Hypothalamus (tissue), 51 donors: ENCODE measurements around the gene STK10.
"Not testable (repeated sequence)": the region's sequence is repeated elsewhere in the genome, so short reads cannot be mapped to it uniquely, and the experiment has no call there.

Source experiments
- DNase-seq, 51 donors: peaks; one replicate each; lab custom pipeline; 2025; lab: John Stamatoyannopoulos, UW

Gene STK10

DNA sequence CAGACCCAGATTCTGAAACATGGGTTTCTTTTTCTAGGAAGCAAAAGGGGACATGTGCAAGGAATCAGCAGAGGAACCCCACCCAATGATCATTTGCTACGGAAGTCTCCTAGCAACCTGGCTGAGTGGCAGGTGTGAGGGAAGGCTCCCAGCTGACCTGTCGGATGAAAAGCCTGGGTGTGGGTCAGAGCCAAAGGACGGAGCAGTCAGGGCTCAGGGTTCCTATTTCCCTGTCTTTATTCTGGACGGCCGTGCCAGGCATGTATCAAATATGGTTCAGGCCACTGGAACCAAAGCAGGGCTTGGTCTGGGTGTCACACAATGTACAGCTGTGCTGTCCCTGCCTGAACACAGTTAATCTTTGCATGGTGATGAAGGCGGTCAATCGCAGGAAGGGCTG is 20.1 kb downstream of the STK10 start:
- DNase-seq: no peak

DNA sequence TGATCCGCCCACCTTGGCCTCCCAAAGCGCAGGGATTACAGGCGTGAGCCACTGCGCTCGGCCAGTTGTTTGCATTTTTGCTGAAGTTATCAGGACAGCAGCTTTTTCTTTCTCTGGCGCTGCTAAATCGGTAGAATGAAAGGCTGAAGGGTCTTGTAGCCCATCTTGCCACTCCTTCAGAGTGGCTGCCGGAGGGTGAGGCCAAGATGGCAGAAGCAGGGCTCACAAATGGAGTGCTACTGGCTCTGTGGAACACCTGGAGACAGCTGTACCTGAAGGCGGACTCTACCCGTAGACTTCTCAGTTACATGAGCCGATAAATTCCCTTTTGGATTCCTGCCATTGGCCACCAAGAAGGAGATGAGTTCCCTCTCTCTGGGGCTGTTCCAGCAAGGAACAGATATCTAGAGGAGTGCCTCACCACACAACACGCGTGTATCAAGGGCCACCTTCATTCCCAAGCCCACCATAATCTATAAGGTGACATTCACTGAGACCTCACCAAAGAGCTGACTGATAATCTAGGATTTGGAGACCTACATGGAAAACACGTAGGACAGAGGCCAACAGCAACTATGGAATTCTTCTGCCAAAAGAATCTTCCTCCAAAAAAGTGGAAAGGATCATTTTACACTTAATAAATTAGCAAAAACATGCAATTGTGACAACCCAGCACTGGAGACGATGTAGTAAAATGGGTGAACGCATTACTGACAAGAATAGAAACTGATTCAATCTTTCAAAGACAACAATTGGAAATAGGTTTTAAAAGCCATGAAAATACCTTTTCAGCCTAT is 21.8 kb downstream of the STK10 start:
- no peak for DNase-seq

DNA sequence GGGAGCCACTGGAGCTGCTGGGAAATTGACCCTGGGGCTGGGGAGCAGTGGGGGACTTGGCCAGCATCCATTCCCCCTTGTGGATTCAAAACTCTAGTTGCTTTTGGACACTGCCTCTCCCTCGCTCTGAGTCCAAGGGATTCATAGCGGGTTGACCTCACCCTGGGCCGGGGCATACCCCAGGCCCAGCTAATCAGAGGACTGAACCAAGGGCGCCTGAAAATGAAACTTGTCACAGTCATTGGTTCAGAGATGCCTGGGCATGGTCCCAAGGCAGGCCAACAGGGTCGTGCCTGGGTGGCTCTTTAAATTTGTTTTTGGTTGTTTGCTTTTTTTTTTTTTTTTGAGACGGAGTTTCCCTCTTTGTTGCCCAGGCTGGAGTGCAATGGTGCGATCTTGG is 22.6 kb downstream of the STK10 start:
- no peak for DNase-seq

DNA sequence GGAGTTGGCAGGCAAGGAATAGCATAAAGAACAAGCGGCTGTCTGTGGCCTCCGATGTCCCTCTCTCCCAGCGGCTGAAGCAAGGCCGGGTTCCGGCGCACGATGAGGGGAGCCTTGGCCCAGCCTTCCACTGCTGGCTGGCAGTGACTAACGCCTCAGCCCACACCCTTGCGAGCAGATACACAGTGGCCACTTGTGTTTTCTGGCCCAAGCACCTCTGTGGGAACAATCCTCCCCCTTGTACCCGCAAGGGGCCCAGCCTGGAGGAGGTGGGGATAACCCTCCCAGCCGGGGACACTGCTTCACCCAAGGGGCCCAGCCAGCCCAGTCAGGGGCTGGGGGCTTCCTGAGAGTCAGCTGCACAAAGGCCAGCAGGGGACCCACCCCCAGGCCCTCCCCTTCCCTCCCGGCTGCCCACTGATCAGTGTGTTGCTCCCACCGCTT is 23.2 kb downstream of the STK10 start:
- DNase-seq: peak in 36 of 51 donors; percentile 14 to 83 (median 58)

DNA sequence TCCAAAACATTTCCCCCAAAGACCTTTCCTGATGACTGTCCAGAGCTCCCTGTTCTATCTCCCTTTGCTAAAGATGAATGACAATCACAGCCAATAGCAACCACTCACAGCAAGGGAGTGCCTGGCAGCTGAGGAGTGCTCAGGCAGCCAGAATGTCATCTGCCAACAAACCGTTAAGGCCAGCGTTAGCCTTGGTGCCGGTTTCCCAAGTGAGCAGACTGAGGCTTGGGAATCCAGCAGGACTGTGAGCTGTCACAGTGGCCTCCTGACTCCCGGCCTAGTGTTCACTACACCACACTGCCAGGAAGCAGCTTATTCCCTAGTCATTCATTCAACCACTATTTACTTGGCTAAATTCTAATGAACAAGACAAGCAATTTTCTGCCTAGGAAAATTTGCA is 24.7 kb downstream of the STK10 start:
- DNase-seq: peak in 28 of 51 donors; percentile 16 to 83 (median 50)

DNA sequence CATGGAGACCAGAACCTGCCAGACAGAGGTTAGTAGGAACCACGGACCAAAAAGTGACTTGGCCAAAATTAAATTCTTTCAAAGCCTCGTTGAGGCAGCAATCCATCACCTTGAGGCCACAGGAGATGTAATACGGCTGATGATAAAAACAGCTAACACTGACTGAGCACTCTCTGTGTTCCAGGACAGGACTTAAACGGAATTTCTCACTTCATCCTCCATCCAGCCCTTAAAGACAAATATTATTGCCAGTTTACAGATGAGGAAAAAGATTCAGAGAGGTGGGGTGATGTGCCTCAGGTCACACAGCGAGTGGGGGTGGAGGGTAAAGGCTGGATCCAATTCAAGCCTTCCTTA is 25.1 kb downstream of the STK10 start:
- no peak for DNase-seq

DNA sequence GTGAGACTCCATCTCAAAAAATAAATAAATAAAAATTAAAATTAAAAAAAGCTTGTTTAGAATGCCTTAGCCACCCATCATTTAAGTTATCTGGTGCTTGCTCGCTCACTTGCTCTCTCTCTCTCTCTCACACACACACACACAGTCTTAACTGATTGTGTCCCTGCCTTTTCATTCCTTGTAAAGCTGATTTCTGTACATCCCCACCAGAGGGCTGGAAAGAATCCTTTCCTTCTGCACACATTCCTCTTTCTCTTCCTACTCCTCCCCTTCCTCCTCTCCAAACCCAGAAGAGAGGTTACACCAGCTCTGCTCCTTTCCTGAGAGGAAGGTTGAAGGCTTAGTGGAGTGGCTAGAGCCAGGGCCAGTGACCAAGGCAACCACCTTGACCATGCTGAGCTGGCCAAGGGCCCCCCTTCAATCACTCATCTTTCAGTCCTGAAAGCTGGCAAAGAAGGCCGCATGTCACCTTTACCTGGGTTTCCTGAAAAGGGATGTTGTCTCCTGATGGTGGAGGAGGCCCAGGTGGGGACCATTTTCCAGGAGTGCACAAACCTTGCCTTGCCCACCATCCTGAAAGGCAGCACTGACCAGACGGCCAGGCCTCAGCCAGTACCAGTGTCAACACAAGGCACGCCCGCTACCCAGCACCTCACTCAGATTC is 25.6 kb downstream of the STK10 start:
- no peak for DNase-seq

DNA sequence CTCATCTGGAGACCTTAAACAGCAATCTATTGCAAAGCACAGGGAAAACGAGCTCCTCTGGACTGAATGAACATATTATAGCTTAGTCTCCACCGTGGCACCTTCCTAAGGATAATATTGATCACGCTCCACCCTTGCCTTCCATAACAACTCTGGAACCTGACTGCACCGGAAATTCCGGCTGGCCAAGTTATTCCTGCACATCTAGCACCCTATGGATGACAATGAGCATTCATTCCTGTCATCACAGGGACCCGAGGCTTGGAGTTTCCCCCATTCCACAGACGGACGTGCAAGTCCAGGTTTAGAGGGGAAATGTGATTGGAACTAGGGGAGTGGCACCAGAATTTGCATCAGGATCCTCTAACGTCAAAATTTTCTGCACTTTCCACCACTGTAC is 27.5 kb downstream of the STK10 start:
- no peak for DNase-seq

DNA sequence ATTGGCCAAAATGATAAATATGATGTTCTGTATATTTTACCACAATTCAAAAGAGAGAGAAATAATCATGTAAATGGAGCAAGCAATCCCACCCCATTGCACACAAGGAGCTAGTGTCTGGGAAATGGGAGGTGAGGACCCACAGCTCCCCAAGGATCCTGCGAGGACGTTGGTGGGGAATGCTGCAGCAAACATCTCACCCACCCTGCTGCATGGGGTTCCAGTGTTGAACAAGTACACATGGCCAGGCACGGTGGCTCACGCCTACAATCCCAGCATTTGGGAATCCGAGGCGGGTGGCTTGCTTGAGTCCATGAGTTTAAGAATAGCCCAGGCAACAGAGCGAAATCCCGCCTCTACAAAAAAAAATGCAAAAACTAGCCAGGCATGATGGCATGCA is 29.0 kb downstream of the STK10 start:
- DNase-seq: no peak

DNA sequence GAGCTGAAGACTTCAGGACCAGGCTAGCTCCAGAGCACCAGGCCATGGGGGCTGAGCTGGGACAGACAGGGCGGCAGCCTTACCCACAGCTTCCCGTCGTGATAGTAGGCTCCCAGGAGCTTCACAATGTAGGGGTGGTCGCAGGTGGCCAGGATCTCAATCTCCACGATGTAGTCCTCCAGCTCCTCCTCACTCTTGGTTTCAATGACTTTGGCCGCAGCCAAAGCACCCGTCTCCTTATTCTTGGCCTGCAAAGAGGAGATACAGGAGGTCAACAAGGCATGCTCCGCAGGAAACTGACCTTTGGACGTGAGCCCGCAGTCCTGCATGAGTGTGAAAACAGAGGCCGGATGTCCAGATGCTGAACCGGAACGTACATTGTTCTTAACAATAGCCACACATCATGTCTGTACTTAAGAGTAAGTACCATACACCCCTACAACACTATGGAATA is 31.5 kb downstream of the STK10 start:
- no peak for DNase-seq

DNA sequence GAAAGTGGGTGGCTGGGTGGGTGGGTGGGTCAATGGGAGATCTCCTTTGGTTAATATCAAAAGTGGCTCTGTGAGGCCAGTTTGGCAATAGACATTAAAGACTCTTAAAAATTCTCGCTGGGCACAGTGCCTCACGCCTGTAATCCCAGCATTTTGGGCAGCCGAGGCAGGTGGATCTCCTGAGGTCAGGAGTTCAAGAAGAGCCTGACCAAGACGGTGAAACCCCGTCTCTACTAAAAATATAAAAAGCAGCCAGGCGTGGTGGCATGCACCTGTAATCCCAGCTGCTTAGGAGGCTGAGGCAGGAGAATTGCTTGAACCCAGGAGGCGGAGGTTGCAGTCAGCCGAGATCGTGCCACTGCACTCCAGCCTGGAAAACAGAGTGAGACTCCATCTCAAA is 32.9 kb downstream of the STK10 start:
- not testable (repeated sequence) for DNase-seq

DNA sequence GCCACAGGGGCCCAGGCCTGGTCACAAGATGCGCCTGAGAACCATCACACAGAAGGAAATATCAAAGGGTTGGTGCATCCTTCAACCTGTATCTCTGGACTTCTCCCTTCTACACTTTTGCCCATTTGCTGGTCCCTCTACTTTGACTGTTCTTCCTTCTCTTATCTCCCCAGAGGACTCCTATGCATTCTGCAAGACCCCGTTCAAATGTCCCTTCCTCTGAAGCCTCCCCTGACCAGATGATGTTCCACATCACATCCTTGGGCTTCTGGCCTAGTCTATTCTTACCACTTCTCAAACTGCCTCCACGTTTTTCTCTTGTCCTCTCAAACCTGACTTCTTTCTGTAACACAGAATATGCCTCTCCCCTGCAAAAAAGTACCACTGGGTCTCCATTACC is 34.3 kb downstream of the STK10 start:
- DNase-seq: no peak

DNA sequence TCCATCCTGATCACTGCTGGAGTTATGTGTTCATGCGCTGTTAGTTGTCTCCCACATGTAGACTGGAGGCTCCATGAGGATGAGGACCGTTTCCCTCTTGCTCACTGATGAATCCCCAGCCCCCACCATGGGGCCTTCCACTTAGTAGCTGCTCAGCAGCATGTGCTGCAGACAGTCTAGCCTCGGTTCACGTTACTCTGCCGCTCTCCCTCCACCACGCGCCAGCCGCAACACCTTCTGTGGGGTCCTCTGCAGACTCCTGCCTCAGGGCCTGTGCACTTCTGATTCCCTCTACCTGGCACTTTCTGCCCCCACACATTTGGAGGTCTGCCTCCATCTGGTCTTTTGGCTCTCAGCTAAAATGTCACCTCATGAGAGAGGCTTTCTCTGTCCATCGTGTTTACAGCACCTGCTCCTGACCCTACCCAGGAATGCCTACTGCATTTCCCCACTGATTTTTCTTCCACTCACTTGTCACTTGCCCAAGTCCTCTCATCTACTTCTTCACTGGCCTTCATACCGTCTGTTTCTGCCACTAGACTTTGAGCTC is 36.3 kb downstream of the STK10 start:
- DNase-seq: no peak

DNA sequence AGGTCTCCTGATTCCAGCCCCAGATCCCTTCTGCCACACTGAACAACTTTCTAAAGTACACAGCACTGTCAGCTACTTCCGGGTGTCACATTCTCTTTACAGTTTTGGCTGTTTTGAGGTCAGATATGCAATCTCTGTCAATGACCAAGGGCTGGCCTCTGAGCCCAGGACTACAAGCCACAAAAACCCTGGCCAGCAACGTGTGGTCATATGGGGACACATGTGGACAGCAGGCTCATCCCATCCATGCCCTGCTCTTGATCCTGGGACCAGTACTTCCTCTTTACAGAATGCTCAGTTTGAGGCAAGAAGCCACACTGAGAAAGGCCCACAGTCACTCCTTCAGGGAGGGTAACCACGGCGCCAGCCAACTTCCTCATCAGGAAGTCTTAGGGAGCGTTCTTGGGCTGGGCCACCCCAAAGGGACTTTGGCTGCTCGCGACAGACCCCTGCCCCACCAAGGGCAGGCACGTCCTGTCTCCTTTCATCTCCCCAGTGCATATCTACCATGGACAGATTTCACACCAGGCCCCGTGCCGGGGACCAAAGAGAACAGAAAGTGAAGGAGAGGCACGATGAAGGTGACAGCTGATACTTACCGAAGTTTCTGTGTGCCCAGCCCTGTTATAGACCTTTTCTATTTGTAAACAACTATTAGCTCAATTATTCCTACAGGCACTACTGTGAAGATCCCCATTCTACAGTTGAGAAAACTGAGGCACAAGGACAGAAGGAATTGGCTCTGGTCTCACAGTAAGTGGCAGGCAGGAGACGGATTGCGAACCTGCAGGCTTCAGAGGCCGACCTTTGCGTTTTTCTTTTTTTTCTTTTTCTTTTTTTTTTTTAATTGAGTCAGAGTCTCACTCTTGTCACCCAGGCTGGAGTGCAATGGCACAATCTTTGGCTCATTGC is 37.3 kb downstream of the STK10 start:
- DNase-seq: peak in 15 of 51 donors; percentile 7 to 49 (median 26)

DNA sequence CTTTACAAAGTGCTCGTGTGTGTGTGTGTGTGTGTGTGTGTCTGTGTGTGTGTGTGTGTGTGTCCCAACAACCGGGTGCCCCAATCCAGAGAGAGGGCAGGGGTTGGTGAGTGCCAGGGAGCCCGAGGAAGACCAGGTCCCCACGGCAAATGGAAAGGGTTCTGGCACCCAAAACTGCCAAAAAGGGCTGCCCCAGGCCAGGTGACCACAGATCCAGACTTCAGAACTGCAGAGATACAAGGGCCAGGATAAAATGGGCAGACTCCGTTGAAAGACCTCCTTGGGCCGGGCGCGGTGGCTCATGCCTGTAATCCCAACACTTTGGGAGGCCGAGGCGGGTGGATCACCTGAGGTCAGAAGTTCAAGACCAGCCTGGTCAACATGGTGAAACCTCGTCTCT is 38.5 kb downstream of the STK10 start:
- DNase-seq: not testable (repeated sequence)

DNA sequence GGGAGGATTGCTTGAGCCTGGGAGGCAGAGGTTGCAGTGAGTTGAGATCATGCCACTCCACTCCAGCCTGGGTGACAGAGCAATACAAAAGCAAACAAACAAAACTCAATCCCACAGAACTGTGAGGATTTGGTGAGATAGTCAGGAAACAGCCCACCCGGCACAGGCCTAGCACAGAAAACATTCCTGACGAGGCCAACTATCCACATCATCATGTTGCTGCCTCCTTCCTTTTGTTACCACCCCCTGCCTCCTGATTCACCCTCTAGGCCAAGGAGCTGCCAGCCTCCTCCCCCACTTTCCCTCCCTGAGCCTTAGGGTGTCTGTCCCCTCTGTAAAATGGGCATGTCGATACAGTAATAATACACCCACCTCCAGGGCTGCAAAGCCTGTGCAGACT is 39.0 kb downstream of the STK10 start:
- no peak for DNase-seq

DNA sequence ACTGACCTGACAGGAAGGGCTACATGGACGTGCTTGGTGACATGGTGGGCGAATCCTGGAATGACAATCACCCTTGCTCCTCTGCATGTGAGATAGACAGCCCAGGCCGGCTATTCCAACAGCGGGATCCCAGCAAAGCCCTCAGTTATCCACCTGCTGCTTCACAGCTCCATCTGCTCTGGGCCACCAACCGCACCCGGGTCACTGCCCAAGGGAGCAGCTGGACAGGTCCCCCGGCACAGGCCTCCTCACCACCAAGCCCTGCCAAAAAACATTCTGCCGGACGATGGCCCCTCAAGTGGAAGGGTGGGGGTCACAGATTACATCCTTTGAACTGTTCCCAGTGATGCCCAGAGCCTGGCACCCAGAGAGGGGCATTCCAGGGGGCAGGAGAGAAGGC is 39.6 kb downstream of the STK10 start:
- DNase-seq: no peak

DNA sequence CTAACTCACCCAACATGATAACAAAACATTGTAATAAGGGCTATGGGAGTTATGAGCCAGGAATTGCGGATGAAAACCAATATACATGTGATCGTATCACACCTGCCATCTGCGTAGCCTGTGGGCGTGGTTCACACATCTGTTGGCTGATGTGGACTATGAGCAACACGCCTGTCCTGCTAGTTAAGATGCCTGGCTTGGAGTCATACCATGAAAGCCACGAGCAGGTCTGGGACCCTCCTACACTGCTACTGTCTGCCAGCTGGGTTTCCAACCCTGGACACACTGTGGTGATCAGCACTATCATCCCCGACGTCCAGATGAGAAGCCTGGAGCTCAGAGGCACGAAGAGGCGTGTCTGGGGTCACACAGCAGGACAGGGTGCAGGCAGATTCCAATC is 40.2 kb downstream of the STK10 start:
- DNase-seq: no peak

DNA sequence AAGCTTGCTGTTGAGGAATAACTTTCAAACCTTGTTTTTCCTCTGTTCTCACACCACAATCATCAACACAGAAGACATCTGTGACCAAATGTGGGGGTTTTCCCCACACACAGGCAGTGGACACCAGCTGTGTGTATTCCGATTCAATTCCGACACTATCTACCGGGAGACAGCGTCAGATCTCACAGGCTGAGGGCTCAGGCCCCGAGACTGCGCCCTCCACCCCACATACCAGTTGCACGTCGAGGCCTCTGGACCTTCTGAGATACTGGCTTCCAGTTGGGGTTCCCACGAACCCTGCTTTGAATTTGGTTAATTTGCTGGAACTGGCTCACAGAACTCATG is 41.3 kb downstream of the STK10 start:
- DNase-seq: no peak

DNA sequence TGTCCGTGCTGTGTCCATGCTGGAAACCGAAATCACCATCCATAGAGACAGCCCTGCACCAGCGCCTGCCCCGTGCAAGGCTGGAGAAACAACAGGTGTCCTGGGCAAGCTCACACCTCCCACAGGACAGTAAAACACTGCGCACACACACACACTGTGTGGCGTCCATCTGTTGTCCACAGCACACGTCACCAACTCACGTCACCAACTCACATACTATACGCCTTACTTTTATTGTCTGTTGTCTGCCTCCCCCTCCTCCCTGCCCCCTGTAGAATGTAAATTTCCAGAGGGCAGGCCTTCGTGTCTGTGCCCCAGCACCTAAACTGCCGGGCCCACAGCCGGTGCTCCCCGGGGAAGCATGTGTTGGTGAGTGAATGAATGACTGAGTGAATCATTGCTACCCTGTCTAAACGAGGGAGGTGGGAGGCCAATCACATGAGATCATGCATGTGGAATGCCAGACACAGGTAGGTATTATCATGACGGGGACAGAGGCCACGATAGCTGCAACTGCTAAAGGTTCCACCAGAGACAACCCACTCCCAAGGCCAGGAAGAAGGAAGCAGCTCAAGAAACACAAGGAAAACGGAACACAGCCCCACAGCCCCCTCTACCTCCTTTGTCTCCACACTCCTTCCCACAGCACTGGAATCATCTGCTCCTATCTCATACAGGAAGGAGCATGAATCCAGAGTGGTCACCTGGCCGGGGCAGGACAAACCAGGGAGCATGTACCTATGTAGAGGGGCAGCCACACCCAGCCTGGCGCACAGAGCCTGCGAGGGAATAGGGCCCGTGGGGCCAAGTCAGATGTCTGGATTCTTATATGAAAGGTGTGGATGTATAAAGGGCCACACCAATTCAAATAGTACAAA is 41.9 kb downstream of the STK10 start:
- DNase-seq: no peak
